Calu3 (cell line): ENCODE measurements around the gene FMN2. TPM values are rescaled to one million over a fixed set of nuclear protein-coding genes. Genes with fewer than 3 reads are reported as not detected.

ENCODE experiments used
- BruUV-seq: library from RNA; stranded (reverse); fragments of 400-500 nt; replicated peaks from 2 replicates; lab custom pipeline; 2021; lab: Mats Ljungman, UMichigan
- CTCF ChIA-PET: fragments of 300-600 bp; sonication (Branson Sonifier 250); formaldehyde crosslinking; loops from one replicate; lab custom pipeline; 2022; ENCODE audit warnings: antibody characterized with exemption; lab: Charles Lee
- DNase-seq: peaks from one replicate; pipeline ENCODE4 v3.0.0; 2022
- H3K27ac Mint-ChIP-seq: one replicate; pipeline ENCODE4 v1.8.0; 2022; ENCODE audit warnings: mixed read lengths; ENCODE audit not compliant: unreplicated experiment
- H3K27me3 Mint-ChIP-seq: one replicate; pipeline ENCODE4 v1.8.0; 2022; ENCODE audit warnings: mixed read lengths; ENCODE audit not compliant: unreplicated experiment
- H3K36me3 Mint-ChIP-seq: one replicate; pipeline ENCODE4 v1.8.0; 2022; ENCODE audit warnings: mild to moderate bottlenecking, moderate library complexity, mixed read lengths; ENCODE audit not compliant: insufficient read depth, unreplicated experiment
- H3K4me1 Mint-ChIP-seq: one replicate; pipeline ENCODE4 v1.8.0; 2022; ENCODE audit warnings: mild to moderate bottlenecking, low read depth, mixed read lengths; ENCODE audit not compliant: unreplicated experiment
- H3K4me3 Mint-ChIP-seq: one replicate; pipeline ENCODE4 v1.8.0; 2022; ENCODE audit warnings: mild to moderate bottlenecking, low read depth, moderate library complexity, mixed read lengths; ENCODE audit not compliant: unreplicated experiment
- H3K9me3 Mint-ChIP-seq: one replicate; pipeline ENCODE4 v1.8.0; 2022; ENCODE audit warnings: low read depth, mixed read lengths; ENCODE audit not compliant: unreplicated experiment
- CTCF ChIP-seq: fragments of 200-600 bp; IDR thresholded peaks from one replicate; pipeline ENCODE4 v1.8.0; 2022; ENCODE audit warnings: antibody characterized with exemption; ENCODE audit not compliant: unreplicated experiment
- intact Hi-C: fragments of 100-400 bp; cut with micrococcal nuclease; formaldehyde crosslinking; loops from one replicate; pipeline ENCODE4 v1.10.0; 2022; ENCODE audit not compliant: unreplicated experiment
- total RNA-seq: library from RNA; stranded (reverse); gene quantifications from 2 replicates; pipeline ENCODE4 v1.2.3, GENCODE V29; 2022

Gene FMN2
- total RNA-seq, 1 experiment from 2014 or later, result 0.12 TPM

GRCh38 chr1:240401731-240402130, 310.0 kb downstream of the FMN2 start:
- BruUV-seq, result no TSS peak
- DNase-seq, result no peak
- no peaks in the 10 kb centered on the region for H3K36me3 Mint-ChIP-seq
- no peak overlapping the region for H3K27ac Mint-ChIP-seq
- H3K4me1 Mint-ChIP-seq, result no peaks in the 10 kb centered on the region
- intact Hi-C loops, result no loop called here
- TF ChIP-seq CTCF, result no peak
- H3K27me3 Mint-ChIP-seq, result no peaks in the 10 kb centered on the region
- no peak overlapping the region for H3K4me3 Mint-ChIP-seq
- CTCF ChIA-PET, result no interaction called here
- no peaks in the 10 kb centered on the region for H3K9me3 Mint-ChIP-seq

- DNase-seq, result no peak
- H3K27me3 Mint-ChIP-seq, result no peaks in the 10 kb centered on the region
- H3K4me3 Mint-ChIP-seq, result no peak overlapping the region
- BruUV-seq, result no TSS peak
- no peak for TF ChIP-seq CTCF
- no peak overlapping the region for H3K27ac Mint-ChIP-seq
- H3K36me3 Mint-ChIP-seq, result no peaks in the 10 kb centered on the region
- no peaks in the 10 kb centered on the region for H3K9me3 Mint-ChIP-seq
- CTCF ChIA-PET, result no interaction called here
- intact Hi-C loops, result no loop called here
- no peaks in the 10 kb centered on the region for H3K4me1 Mint-ChIP-seq
Observed at GRCh38 chr1:240402326-240402725, 310.6 kb downstream of the FMN2 start.

- intact Hi-C loops, result no loop called here
- no peak for DNase-seq
- H3K27ac Mint-ChIP-seq, result no peak overlapping the region
- H3K4me3 Mint-ChIP-seq, result no peak overlapping the region
- CTCF ChIA-PET, result no interaction called here
- no peaks in the 10 kb centered on the region for H3K4me1 Mint-ChIP-seq
- H3K27me3 Mint-ChIP-seq, result no peaks in the 10 kb centered on the region
- no peaks in the 10 kb centered on the region for H3K9me3 Mint-ChIP-seq
- BruUV-seq, result no TSS peak
- no peaks in the 10 kb centered on the region for H3K36me3 Mint-ChIP-seq
- no peak for TF ChIP-seq CTCF
Observed at GRCh38 chr1:240404286-240404685, 312.6 kb downstream of the FMN2 start.

- Mint-ChIP-seq H3K36me3 (no peaks in the 10 kb centered on the region), H3K27me3 (no peaks in the 10 kb centered on the region), H3K9me3 (no peaks in the 10 kb centered on the region), H3K27ac (no peak overlapping the region), H3K4me3 (no peak overlapping the region), H3K4me1 (no peaks in the 10 kb centered on the region)
- no TSS peak for BruUV-seq
- no peak for TF ChIP-seq CTCF
- intact Hi-C loops, result no loop called here
- DNase-seq, result no peak
- CTCF ChIA-PET, result no interaction called here
Observed at GRCh38 chr1:240405751-240406150, 314.1 kb downstream of the FMN2 start.

- TF ChIP-seq CTCF, result no peak
- H3K9me3 Mint-ChIP-seq, result peaks cover 3% of the 10 kb centered on the region
- intact Hi-C loops, result no loop called here
- H3K27me3 Mint-ChIP-seq, result no peaks in the 10 kb centered on the region
- DNase-seq, result no peak
- CTCF ChIA-PET, result interaction anchor here (0.7 kb wide), 1 partner anchor 217 kb away, joined by 3 read pairs; no protein-coding TSS in a partner anchor
- no peak overlapping the region for H3K27ac Mint-ChIP-seq
- no peak overlapping the region for H3K4me3 Mint-ChIP-seq
- BruUV-seq, result no TSS peak
- H3K4me1 Mint-ChIP-seq, result no peaks in the 10 kb centered on the region
- no peaks in the 10 kb centered on the region for H3K36me3 Mint-ChIP-seq
Observed at GRCh38 chr1:240407407-240407806, 315.7 kb downstream of the FMN2 start.
